ENCODE data around the gene ACADSB. TPM values are rescaled to one million over a fixed set of nuclear protein-coding genes. Genes with fewer than 3 reads are reported as not detected.
A peak's percentile ranks its signal among the peaks of the same experiment; 100 is the strongest.

The ACADSB gene
- total RNA-seq, 1 experiment from 2014 or later = 5.9 TPM

DNA sequence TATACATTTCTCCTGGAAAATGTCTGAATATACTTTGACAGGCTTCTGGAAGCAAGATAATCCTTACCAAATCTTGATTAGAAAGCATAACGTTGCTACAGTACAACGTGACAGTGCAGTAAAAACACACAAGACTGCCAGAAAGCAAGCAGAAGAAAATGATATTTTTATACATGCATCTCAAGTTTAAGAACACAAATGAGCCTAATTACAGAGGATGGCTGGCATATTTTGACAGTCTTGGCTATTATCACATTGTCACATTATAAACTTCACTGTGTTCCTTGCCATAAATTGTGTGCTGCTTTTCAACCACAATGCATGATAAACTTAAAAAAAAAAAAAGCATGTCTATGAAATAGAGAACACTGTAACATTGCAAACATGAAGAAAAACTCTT is 4.5 kb upstream of the ACADSB start:
- no peak for DNase-seq (ENCODE audit: low spot score)

DNA sequence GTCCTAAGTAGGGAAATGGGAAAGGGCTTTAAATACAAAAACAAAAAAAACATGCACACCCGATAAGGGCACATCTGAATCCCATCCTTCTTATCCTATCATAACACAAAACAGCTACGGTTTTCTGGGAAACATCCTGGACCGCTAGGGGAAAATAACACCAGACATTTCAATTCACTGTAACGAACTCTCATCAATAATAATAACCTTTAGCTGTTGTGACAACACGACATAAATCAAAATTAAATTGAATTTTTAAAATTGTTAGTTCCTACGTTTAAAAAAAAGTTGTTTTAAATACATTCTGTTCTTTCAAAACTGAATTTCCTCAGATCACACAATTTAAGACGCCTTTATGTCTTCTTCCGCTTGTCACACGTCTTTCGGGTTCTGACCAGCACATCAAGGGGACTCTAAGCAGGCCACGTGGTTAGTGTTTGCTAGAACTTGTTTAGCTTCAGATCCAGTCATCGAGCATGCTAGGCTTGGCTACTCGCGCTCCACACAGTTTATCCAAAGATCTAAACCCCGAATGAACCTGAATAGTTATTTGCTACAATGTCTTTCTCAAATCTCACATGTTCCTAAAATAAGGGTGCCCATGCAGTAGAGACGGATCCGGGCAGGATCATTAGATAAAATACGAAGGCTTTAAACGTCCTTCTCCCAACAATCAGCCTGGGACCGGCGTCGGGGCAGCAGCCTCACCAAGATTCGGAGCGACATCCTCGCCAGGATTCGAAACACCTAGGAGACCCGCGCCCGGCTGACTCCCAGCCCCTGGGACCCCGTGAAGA is 1.1 kb upstream of the ACADSB start:
- peak; percentile 17 for DNase-seq (ENCODE audit: low spot score)

DNA sequence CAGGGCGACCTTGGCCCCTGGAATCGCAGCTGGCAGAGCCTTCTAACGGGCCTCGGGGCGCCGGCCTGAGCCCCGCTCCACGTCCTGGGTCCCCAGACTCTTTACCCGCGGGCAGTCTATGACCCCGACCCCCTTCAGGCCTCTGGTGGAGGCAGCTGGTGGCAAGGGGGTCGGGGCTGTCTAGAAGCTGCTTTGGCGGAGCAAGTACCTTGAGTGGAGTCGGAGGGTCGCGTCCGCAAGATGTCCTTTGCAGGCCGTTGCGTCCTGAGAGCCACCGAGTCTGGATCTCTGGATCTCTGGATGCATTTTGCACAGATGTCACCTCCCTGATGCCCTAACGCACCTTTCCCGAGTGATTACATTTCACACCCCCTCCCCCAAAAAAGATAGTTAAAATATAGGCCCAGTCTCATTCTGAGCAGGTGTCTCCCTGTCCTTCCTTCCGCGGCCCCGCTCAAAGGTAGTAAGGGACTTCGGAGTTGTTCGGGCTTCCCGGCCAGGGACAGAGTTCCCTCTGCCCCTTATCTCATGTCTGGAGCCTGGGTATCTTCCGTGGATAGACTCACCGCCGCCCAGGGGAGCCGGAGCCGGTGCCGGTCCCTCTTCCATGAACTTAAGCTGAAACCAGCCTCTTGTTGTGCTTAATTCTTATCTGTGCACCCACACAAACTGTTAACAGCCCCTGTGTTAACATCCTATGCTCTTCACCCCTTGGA is 457 bp downstream of the ACADSB start:
- DNase-seq (ENCODE audit: low spot score) = no peak

DNA sequence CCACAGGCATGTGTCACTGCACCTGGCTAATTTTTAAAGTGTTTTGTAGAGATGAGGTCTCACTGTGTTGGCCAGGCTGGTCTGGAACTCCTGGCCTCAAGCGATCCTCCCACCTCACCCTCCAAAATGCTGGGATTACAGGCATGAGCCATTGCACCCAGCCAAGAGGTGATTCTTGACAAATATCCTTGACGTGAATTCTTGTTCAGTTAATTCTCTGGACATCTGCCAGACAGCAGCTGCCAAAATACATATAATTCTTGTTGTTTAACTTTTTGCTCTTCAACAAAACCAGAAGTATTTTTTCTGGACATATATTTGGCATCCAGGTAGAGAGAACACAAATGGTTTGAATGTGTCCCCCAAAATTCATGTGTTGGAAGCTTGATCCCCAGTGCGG is 3.2 kb downstream of the ACADSB start:
- DNase-seq (ENCODE audit: low spot score) = no peak

DNA sequence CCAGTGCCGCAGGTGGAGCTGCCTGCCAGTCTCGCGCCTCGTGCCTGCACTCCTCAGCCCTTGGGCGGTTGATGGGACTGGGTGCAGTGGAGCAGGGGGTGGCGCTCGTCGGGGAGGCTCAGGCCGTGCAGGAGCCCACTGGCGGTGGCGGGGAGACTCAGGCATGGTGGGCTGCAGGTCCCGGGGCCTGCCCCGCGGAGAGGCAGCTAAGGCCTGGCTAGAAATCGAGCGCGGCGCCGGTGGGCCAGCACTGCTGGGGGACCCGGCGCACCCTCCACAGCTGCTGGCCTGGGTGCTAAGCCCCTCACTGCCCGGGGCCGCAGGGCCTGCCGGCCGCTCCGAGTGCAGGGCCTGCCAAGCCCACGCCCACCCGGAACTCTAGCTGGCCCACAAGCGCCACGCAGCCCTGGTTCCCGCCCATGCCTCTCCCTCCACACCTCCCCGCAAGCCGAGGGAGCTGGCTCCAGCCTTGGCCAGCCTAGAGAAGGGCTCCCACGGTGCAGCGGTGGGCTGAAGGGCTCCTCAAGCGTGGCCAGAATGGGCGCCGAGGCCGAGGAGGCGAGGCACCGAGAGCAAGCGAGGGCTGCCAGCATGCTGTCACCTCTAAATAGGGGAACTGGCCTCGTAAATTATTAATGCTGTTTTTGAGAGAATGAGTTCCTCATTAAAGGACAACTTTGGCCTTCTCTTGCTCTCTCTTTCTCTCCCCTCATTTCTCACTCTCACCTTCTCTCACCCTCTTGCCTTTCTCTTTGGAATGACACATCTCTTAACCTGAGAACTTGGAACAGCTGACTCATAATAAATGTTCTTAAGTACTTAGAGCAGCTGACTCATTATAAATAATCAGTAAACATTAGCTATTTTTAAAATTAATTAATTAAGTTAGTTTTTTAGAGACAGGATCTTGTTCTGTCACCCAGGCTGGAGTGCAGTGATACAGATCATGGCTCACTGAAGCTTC is 4.9 kb downstream of the ACADSB start:
- DNase-seq (ENCODE audit: low spot score) = no peak

DNA sequence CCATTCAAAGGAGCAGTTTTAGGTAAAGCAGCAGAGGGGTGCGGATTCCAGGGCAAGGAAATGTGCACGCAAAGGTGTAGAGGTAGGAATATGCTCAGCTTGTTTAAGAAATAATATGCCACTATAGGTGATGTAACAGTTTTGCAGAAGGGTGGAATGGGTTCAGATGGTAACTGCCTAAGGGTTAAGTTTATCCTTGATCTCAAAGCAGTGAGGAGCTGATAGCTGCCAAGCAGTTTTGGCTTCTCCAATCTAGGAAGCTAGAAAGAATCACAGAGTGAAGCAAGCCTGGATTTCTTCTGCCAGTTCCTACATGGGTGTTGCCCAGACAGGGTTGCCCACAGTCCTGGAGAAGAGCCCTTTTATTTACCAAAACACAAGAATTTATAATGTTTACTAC is 6.0 kb downstream of the ACADSB start:
- DNase-seq (ENCODE audit: low spot score) = no peak

DNA sequence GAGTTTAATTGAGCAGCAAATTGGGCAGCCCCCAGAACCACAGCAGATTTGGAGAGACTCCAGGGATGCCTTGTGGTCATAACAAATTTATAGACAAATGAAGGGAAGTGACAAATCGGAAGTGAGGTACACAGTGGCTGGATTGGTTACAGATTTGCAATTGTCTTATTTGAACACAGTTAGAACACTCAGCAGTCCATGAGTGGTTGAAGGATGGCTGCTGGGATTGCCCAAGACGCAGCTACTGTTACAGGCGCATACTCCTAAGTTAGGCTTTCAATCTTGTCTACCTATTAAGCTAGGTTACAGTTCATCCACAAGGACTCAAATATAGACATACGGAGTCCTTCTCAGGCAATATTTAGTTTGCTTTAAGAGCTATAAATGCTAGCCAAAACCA is 7.4 kb downstream of the ACADSB start:
- DNase-seq (ENCODE audit: low spot score) = no peak

DNA sequence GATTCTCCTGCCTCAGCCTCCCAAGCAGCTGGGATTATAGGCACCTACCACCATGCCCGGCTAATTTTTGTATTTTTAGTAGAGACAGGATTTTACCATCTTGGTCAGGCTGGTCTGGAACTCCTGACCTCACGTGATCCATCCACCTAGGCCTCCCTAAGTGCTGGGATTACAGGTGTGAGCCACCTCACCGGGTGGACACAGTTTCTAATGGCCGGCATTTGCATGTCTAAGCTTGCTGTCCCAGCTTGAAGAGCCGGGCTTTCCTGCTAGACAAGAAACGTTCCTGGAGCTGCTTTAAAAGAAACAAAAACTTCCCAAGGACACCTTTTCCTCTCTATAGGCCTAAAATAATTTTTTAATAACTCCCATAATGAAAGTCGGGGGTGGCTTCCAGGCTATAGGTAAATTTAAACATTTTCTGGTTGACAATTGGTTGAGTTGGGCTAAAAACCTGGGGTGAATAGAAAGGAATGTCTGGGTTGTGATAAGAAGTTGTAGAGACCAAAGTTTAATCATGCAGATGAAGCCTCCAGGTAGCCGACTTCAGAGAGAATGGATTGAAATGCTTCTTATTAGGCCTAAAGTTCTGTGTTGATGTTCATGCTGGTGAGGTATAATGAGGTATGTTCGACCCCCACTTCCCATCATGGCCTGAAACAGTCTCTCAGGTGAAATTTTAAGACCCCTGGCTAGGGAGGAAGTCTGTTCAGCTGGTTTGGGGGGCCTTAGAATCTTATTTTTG is 8.8 kb downstream of the ACADSB start:
- no peak for DNase-seq (ENCODE audit: low spot score)

DNA sequence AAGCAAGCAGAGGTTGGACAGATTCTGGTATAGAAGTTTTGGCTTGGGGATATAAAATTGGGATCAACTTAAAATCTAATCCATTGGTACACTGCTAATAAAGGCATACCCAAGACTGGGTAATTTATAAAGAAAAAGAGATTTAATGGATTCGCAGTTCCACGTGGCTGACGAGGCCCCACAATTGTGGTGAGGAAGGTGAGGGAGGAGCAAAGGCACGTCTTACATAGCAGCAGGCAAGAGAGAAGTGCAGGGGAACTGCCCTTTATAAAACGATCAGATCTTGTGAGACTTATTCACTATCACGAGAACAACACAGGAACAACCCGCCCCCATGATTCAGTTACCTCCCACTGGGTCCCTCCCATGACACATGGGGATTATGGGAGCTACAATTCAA is 9.7 kb downstream of the ACADSB start:
- DNase-seq (ENCODE audit: low spot score) = no peak

DNA sequence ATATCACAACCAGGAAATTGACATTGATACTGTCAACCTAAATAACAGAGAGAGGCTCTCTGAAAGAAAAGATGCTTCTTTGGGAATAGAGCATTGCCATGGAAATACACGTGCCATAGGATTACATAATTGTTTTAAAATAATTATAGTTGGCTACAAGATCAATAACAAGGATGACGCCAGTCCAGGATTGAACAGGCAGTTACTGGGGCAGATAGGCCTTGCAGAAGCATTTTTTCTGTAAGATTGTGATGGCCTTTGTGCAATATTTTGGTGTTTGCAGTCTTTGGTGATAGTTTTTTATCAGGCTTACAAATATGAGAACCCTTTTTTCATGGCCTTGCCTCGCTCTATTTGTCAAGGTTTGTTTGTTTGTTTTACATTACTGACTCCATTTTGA is 10.5 kb downstream of the ACADSB start:
- DNase-seq (ENCODE audit: low spot score) = no peak

DNA sequence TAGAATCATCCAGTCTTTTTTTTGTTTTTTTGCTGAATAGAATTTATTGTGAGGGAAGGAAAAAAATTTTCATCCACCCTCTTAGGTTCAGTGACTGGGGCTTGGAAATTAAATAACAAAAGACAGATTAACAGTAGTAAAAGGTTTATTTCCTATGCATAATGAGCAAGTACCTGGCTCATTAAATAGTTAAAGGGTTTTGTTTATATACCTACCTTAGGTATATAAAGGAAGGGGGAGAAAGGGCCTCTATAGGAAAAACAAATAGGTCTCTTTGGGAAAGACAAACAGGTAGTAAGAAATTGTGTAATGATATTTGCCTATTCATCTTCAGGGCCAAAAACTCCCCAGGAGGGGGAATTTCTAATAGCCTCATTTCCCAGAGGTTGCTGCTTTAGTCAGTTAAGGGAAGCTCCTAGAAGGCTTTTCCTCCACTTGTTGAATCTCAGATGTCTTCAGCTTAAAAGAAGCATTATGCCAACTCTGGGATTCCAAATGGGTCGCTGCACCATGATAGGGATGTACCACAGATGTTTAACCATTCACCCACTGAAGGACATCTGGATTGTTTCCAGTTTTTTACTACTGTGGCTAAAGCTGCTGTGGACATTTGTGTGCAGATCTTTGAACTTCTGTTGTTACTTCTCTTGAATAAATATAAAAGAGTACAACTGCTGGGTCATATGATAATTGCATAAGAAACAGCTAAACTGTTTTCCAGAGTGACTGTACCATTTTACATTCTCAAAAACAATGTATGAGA is 11.3 kb downstream of the ACADSB start:
- no peak for DNase-seq (ENCODE audit: low spot score)

DNA sequence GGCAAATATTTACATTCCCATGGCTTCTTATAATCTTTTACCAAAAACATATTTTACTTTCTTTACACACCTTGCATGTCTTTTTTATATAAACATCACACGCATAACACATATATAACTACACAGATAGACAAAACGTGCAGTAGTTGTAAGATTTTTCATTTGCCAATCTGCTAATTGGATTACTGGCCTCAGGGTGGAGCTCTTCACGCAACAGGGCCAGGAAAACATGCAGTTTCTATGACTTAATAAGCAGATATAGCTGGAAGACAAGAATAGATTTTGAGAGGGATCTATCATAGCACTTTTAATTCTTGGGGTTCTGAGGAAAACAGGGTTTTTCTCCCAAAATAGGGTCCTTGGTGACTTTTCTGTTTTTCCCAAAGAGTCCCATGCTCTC is 12.7 kb downstream of the ACADSB start:
- no peak for DNase-seq (ENCODE audit: low spot score)

DNA sequence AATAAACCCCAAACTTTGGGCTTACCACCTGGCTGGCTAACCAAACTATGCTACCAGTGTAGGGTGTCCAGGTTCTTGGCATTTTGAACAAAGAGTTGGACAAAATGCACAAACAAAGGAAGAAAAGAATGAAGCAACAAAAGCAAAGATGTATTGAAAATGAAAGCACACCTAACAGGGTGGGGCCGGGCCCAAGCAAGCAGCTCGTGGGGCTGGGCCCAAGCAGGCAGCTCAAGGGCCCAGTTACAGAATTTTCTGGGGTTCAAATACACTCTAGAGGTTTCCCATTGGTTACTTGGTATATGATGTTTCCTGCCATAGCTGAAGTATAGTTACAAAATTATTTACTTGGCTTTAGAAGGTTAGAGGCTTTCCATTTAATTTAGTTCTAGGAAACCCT is 15.7 kb downstream of the ACADSB start:
- no peak for DNase-seq (ENCODE audit: low spot score)

DNA sequence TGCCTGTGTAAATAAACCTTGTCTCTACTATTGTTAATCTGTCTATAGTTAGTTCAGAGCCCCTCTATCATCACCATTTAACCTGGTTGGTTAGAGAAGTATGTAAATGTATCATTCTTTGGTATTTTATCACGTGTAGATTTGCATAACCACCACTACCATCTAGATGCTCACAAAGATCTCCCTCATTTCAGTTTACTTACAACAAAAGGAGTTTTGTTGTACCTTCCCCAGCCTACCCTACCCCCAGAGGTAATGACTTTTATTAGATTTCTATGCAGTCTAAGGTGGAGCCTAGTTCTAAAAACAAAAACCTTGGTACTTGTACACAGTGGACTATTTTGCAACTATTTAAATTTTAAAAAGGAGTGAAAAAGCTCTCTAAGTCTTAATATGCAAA is 17.5 kb downstream of the ACADSB start:
- no peak for DNase-seq (ENCODE audit: low spot score)

DNA sequence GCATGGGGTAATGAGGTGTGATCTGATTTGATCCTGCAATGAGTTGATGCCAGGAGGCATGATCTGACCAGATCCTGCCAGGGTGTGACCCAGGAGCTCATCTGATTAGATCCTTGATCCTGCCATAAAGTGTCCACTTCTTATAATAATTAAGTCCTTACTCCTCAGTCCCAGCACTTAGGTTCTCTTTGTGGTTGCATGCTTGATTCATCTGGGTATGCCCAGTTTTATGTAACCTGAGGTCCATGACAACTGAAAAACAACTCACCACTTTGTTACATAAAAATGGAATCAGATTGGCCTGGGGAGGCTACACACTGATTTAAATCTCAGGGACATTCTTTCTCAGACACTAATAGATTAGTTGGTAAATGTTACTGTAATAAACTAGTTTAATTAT is 19.1 kb downstream of the ACADSB start:
- DNase-seq (ENCODE audit: low spot score) = no peak

DNA sequence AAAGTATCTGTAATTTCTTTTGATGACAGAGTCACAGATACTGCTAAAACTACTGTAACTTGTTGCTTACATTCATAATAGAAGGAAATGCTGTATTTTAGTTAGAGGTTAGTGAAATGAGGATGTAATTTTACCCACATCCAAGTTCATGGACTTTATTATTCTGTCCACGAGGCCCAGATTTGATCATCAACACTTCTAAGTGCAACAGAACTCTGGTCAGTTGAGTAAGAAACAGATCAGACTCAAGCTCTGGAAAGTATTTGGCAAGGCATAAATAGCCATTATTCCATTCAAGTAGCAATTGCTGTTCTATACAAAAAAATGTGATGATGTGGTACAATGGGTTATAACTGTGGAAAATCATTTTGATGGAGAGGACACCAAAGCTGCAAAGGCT is 22.3 kb downstream of the ACADSB start:
- DNase-seq (ENCODE audit: low spot score) = no peak

DNA sequence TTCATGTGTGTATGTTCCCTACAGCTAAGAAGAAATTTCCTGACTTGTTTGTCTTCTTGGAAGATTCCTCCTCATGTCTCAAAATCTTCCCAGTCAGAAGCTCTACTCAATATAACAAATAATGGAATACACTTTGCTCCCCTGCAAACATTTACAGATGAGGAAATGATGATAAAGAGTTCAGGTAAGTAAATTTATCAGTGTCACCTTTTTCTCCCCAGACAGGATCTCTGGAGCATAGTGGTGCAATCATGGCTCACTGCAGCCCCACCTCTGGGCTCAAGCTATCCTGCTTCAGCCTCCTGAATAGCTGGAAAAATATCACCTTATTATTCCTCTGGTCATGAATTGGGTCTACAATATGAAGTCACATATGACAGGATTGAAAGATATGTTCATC is 25.5 kb downstream of the ACADSB start:
- DNase-seq (ENCODE audit: low spot score) = no peak

DNA sequence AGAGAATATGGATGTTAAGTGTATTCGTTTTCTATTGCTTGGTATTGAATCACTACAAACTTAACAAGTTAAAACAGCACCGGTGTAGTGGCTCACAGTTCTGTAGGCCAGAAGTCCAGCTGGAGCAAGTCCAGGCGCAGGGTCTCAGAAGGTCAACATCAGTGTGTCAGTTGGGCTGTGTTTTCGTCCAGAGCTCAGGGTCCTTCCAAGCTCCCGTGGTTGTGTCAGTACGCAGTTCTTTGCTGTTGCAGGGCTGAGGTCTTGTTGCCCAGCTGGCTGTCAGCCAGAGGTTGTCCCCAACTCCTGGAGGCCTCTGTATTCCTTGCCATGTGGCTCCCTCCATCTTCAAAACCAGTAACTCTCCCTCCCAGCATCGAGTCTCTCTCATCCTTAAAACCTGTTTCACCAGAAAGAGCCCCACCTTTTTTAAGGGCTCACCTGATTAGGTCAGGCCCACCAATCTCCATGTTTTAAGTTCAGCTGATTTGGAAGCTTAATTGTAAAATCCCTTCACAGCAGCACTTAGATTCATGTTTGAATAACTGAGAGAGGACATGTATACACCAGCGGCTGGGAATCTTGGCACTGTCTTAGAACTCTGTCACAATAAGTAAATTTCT is 26.8 kb downstream of the ACADSB start:
- no peak for DNase-seq (ENCODE audit: low spot score)

DNA sequence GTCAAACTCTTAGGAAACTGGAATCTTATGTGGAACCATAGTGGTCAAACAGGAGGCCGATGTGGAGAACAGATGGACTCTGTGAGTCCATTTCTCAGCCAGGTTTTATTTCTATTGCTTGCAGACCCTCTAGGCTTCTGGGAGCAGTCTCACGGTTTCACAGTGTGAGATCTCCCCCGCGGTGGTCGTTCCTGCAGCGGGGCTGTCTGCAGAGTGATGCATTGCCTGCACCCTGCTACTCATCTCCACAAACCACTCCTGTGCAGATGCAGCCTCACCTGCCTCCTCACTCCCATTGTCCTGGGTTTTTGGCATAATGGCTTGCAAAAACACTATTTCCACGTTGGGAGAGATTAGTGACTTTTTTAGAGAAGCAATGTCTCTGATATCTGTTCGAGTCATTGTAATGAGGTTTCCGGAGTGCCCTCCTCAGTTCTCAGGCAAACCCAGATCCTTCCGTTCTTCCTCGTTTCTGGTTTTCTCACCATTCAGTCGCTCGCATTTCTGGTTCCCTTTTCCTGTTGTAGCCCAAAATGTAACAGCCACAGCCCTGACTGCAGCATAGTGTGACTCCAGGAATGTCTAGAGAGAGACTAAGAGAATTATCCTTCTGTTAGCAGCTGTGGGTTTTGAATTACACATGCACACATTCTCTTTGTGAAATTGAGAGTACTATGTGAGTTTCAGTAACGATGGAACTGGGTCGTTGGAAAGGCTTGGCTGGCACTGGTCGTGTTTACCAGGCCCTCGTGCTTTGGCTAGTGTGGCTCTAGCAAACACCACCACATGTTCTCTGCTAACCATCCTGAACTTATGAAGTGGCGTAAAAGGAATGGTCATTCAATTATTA is 30.2 kb downstream of the ACADSB start:
- no peak for DNase-seq (ENCODE audit: low spot score)

DNA sequence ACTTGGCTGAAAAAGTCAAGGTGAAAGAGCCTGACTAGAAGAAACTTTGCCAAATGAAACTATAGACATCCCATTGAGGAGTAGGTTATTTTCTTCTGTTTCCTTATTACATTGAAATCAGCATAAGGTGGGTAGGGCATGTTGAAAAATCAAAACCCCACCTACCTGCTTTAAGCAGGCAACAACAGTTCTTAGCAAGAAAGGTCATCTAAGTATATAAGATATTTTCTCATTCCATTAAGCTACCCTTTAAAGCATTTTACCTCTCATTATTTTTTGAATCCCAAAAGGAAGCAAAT is 30.8 kb downstream of the ACADSB start:
- DNase-seq (ENCODE audit: low spot score) = no peak

Data from A172 (cell line).